Measurements from ENCODE around the gene PCTP.
A peak's percentile ranks its signal among the peaks of the same experiment; 100 is the strongest.

Gene PCTP

GRCh38 chr17:55730808-55731207 is 20.0 kb upstream of the PCTP start:
- no peaks in the 10 kb centered on the region for H3K79me1 ChIP-seq (replicated peaks; ENCODE audit: low read length, poor library complexity, severe bottlenecking)
- no peak overlapping the region for H3K14ac ChIP-seq (ENCODE audit: low read length in 2 of 2)
- no peak overlapping the region for H3K4ac ChIP-seq (ENCODE audit: low read depth in 1 of 2, low read length in 2 of 2)
- WGBS: 17% methylated on average over 1 of the region's 3 CpGs
- H2BK5ac ChIP-seq (ENCODE audit: low read depth, low read length, poor library complexity, severe bottlenecking): no peak overlapping the region
- H3K9ac ChIP-seq (ENCODE audit: low read length): peak overlapping the region; percentile 57
- no peaks in the 10 kb centered on the region for H3K36me3 ChIP-seq (ENCODE audit: control insufficient read depth in 1 of 2, insufficient read depth in 2 of 2, low read depth in 1 of 2, low read length in 2 of 2)
- H2BK15ac ChIP-seq (ENCODE audit: low read depth, poor library complexity, severe bottlenecking): no peak overlapping the region
- H3K27me3 ChIP-seq (ENCODE audit: control insufficient read depth in 1 of 2, insufficient read depth in 1 of 2, low read length in 2 of 2): peaks cover 0 to 18% of the 10 kb centered on the region in 2 experiments
- no peak overlapping the region for H4K8ac ChIP-seq (ENCODE audit: low read length)
- H3K4me3 ChIP-seq (ENCODE audit: insufficient read depth in 1 of 2, low read depth in 1 of 2, low read length in 2 of 2): peak overlapping the region in 1 of 2 experiments; percentile 50
- H2BK120ac ChIP-seq (ENCODE audit: low read depth, low read length): no peak overlapping the region
- H2AK5ac ChIP-seq (ENCODE audit: low read length, severe bottlenecking): no peak overlapping the region
- H3K18ac ChIP-seq (ENCODE audit: low read depth in 1 of 2, low read length in 2 of 2): peak overlapping the region in 1 of 2 experiments; percentile 28
- no peak overlapping the region for H2BK12ac ChIP-seq (ENCODE audit: low read length in 2 of 2)
- no peak overlapping the region for H4K91ac ChIP-seq (ENCODE audit: low read length)
- no peak for DNase-seq
- H3K23ac ChIP-seq (ENCODE audit: low read length in 2 of 2): no peak overlapping the region
- no peaks in the 10 kb centered on the region for H3K9me3 ChIP-seq (ENCODE audit: control insufficient read depth, low read length)
- H3K4me1 ChIP-seq (ENCODE audit: control insufficient read depth, insufficient read depth, low read depth, low read length): peaks cover 2% of the 10 kb centered on the region
- H3K27ac ChIP-seq (ENCODE audit: low read length, poor library complexity, severe bottlenecking): no peak overlapping the region
- H3K4me2 ChIP-seq (ENCODE audit: low read length, poor library complexity, severe bottlenecking): no peak overlapping the region
- no peak overlapping the region for H2AFZ ChIP-seq (ENCODE audit: low read depth, low read length)

GRCh38 chr17:55731586-55732250 is 19.1 kb upstream of the PCTP start:
- H2AFZ ChIP-seq (ENCODE audit: low read depth, low read length): peak overlapping the region; percentile 6
- H3K14ac ChIP-seq (ENCODE audit: low read length in 2 of 2): no peak overlapping the region
- H3K4me2 ChIP-seq (ENCODE audit: low read length, poor library complexity, severe bottlenecking): peak overlapping the region; percentile 10
- peak overlapping the region in 1 of 2 experiments; percentile 67 for H3K4me3 ChIP-seq (ENCODE audit: insufficient read depth in 1 of 2, low read depth in 1 of 2, low read length in 2 of 2)
- peaks cover 0 to 11% of the 10 kb centered on the region in 2 experiments for H3K27me3 ChIP-seq (ENCODE audit: control insufficient read depth in 1 of 2, insufficient read depth in 1 of 2, low read length in 2 of 2)
- H3K79me1 ChIP-seq (replicated peaks; ENCODE audit: low read length, poor library complexity, severe bottlenecking): no peaks in the 10 kb centered on the region
- H3K9ac ChIP-seq (ENCODE audit: low read length): peak overlapping the region; percentile 57
- no peak overlapping the region for H3K23ac ChIP-seq (ENCODE audit: low read length in 2 of 2)
- WGBS: 10% methylated on average over 9 of the region's 10 CpGs
- H3K4me1 ChIP-seq (ENCODE audit: control insufficient read depth, insufficient read depth, low read depth, low read length): peaks cover 2% of the 10 kb centered on the region
- H2BK5ac ChIP-seq (ENCODE audit: low read depth, low read length, poor library complexity, severe bottlenecking): no peak overlapping the region
- H4K8ac ChIP-seq (ENCODE audit: low read length): peak overlapping the region; percentile 33
- no peak overlapping the region for H2BK15ac ChIP-seq (ENCODE audit: low read depth, poor library complexity, severe bottlenecking)
- H4K91ac ChIP-seq (ENCODE audit: low read length): no peak overlapping the region
- peak overlapping the region; percentile 40 to 75 for H2BK12ac ChIP-seq (ENCODE audit: low read length in 2 of 2)
- H3K4ac ChIP-seq (ENCODE audit: low read depth in 1 of 2, low read length in 2 of 2): peak overlapping the region in 1 of 2 experiments; percentile 81
- H2AK5ac ChIP-seq (ENCODE audit: low read length, severe bottlenecking): no peak overlapping the region
- no peak overlapping the region for H3K27ac ChIP-seq (ENCODE audit: low read length, poor library complexity, severe bottlenecking)
- H3K36me3 ChIP-seq (ENCODE audit: control insufficient read depth in 1 of 2, insufficient read depth in 2 of 2, low read depth in 1 of 2, low read length in 2 of 2): no peaks in the 10 kb centered on the region
- H3K18ac ChIP-seq (ENCODE audit: low read depth in 1 of 2, low read length in 2 of 2): peak overlapping the region; percentile 68 to 71
- H2BK120ac ChIP-seq (ENCODE audit: low read depth, low read length): peak overlapping the region; percentile 71
- peak; percentile 77 for DNase-seq
- H3K9me3 ChIP-seq (ENCODE audit: control insufficient read depth, low read length): no peaks in the 10 kb centered on the region

- Histone ChIP-seq H2BK5ac (ENCODE audit: low read depth, low read length, poor library complexity, severe bottlenecking) (no peak overlapping the region), H3K4me1 (ENCODE audit: control insufficient read depth, insufficient read depth, low read depth, low read length) (peaks cover 2% of the 10 kb centered on the region), H4K8ac (ENCODE audit: low read length) (no peak overlapping the region), H2AFZ (ENCODE audit: low read depth, low read length) (no peak overlapping the region), H2BK12ac (ENCODE audit: low read length in 2 of 2) (no peak overlapping the region), H3K18ac (ENCODE audit: low read depth in 1 of 2, low read length in 2 of 2) (peak overlapping the region in 1 of 2 experiments; percentile 88), H4K91ac (ENCODE audit: low read length) (no peak overlapping the region), H3K4me3 (ENCODE audit: insufficient read depth in 1 of 2, low read depth in 1 of 2, low read length in 2 of 2) (peak overlapping the region in 1 of 2 experiments; percentile 10), H3K27ac (ENCODE audit: low read length, poor library complexity, severe bottlenecking) (no peak overlapping the region), H2BK15ac (ENCODE audit: low read depth, poor library complexity, severe bottlenecking) (no peak overlapping the region), H3K14ac (ENCODE audit: low read length in 2 of 2) (no peak overlapping the region), H3K4me2 (ENCODE audit: low read length, poor library complexity, severe bottlenecking) (no peak overlapping the region), H3K9me3 (ENCODE audit: control insufficient read depth, low read length) (no peaks in the 10 kb centered on the region), H3K36me3 (ENCODE audit: control insufficient read depth in 1 of 2, insufficient read depth in 2 of 2, low read depth in 1 of 2, low read length in 2 of 2) (no peaks in the 10 kb centered on the region), H2BK120ac (ENCODE audit: low read depth, low read length) (no peak overlapping the region), H3K79me1 (replicated peaks; ENCODE audit: low read length, poor library complexity, severe bottlenecking) (no peaks in the 10 kb centered on the region), H3K4ac (ENCODE audit: low read depth in 1 of 2, low read length in 2 of 2) (no peak overlapping the region), H2AK5ac (ENCODE audit: low read length, severe bottlenecking) (no peak overlapping the region), H3K9ac (ENCODE audit: low read length) (peak overlapping the region; percentile 26), H3K23ac (ENCODE audit: low read length in 2 of 2) (no peak overlapping the region), H3K27me3 (ENCODE audit: control insufficient read depth in 1 of 2, insufficient read depth in 1 of 2, low read length in 2 of 2) (peaks cover 0 to 7% of the 10 kb centered on the region in 2 experiments)
- WGBS: 3% methylated on average over 3 of the region's 4 CpGs
- DNase-seq: peak; percentile 51
Observed at GRCh38 chr17:55734128-55734781, 16.6 kb upstream of the PCTP start.

GRCh38 chr17:55735731-55736405 is 15.0 kb upstream of the PCTP start:
- WGBS: 36% methylated on average over 3 of the region's 5 CpGs
- Histone ChIP-seq H3K27ac (ENCODE audit: low read length, poor library complexity, severe bottlenecking) (no peak overlapping the region), H3K4ac (ENCODE audit: low read depth in 1 of 2, low read length in 2 of 2) (no peak overlapping the region), H3K4me1 (ENCODE audit: control insufficient read depth, insufficient read depth, low read depth, low read length) (peaks cover 2% of the 10 kb centered on the region), H3K9ac (ENCODE audit: low read length) (no peak overlapping the region), H3K23ac (ENCODE audit: low read length in 2 of 2) (no peak overlapping the region), H2AK5ac (ENCODE audit: low read length, severe bottlenecking) (no peak overlapping the region), H3K36me3 (ENCODE audit: control insufficient read depth in 1 of 2, insufficient read depth in 2 of 2, low read depth in 1 of 2, low read length in 2 of 2) (no peaks in the 10 kb centered on the region), H3K4me3 (ENCODE audit: insufficient read depth in 1 of 2, low read depth in 1 of 2, low read length in 2 of 2) (no peak overlapping the region), H3K18ac (ENCODE audit: low read depth in 1 of 2, low read length in 2 of 2) (no peak overlapping the region), H3K9me3 (ENCODE audit: control insufficient read depth, low read length) (no peaks in the 10 kb centered on the region), H2BK120ac (ENCODE audit: low read depth, low read length) (no peak overlapping the region), H3K14ac (ENCODE audit: low read length in 2 of 2) (no peak overlapping the region), H2AFZ (ENCODE audit: low read depth, low read length) (no peak overlapping the region), H2BK5ac (ENCODE audit: low read depth, low read length, poor library complexity, severe bottlenecking) (no peak overlapping the region), H4K8ac (ENCODE audit: low read length) (no peak overlapping the region), H3K79me1 (replicated peaks; ENCODE audit: low read length, poor library complexity, severe bottlenecking) (no peaks in the 10 kb centered on the region), H3K27me3 (ENCODE audit: control insufficient read depth in 1 of 2, insufficient read depth in 1 of 2, low read length in 2 of 2) (peaks cover 0 to 5% of the 10 kb centered on the region in 2 experiments), H3K4me2 (ENCODE audit: low read length, poor library complexity, severe bottlenecking) (no peak overlapping the region), H4K91ac (ENCODE audit: low read length) (no peak overlapping the region), H2BK12ac (ENCODE audit: low read length in 2 of 2) (no peak overlapping the region), H2BK15ac (ENCODE audit: low read depth, poor library complexity, severe bottlenecking) (no peak overlapping the region)
- DNase-seq: peak; percentile 76

All from mesenchymal stem cell (in vitro differentiated cells and primary cell).